GM12878 (cell line): Measurements from ENCODE around the gene PPP6R1. TPM values are rescaled to one million over a fixed set of nuclear protein-coding genes. Genes with fewer than 3 reads are reported as not detected.

Experiments
- ATAC-seq: fragments of 200-7000 bp; cut with Tn5 transposase; 3 replicates; pipeline ENCODE4 v1.9.1; 2020; ENCODE audit warnings: mild to moderate bottlenecking, moderate library complexity
- BruUV-seq: library from RNA; stranded (reverse); fragments of 400-500 nt; replicated peaks from 2 replicates; lab custom pipeline; 2021; lab: Mats Ljungman, UMichigan
- CTCF ChIA-PET: fragments of 300-600 bp; sonication (Branson Sonifier 250); formaldehyde crosslinking; extraction: SDS; loops from one replicate; lab custom pipeline; 2021; ENCODE audit warnings: inconsistent platforms; lab: Yijun Ruan, JAX
- POLR2A ChIA-PET: fragments of 350-600 bp; formaldehyde crosslinking; extraction: SDS; loops from one replicate; lab custom pipeline; 2021; ENCODE audit warnings: inconsistent platforms; lab: Charles Lee
- RAD21 ChIA-PET: fragments of 300-600 bp; sonication (Branson Sonifier 250); formaldehyde crosslinking; loops from one replicate; lab custom pipeline; 2023; ENCODE audit warnings: antibody characterized with exemption; ENCODE audit not compliant: unreplicated experiment; lab: Charles Lee
- SMC1A ChIA-PET: fragments of 300-600 bp; sonication (Branson Sonifier 250); formaldehyde crosslinking; loops from one replicate; lab custom pipeline; 2023; ENCODE audit not compliant: unreplicated experiment, uncharacterized antibody; lab: Charles Lee
- DNase-seq: peaks from one replicate; pipeline ENCODE4 v3.0.0-alpha.2; 2011; ENCODE audit warnings: low read depth, low spot score
- FAIRE-seq: peaks from 3 replicates; lab custom pipeline; 2011; peaks lifted over from hg19 to GRCh38; lab: Jason Lieb, UNC
- H2AFZ ChIP-seq: 2 replicates; pipeline ENCODE4 v1.6.0; 2011; ENCODE audit warnings: low read depth, low read length, control low read depth; ENCODE audit not compliant: control insufficient read depth
- H3K27ac ChIP-seq: 2 replicates; pipeline ENCODE4 v1.5.1; 2011; ENCODE audit warnings: control low read depth; ENCODE audit not compliant: control insufficient read depth, insufficient read depth
- H3K27me3 ChIP-seq, 2 experiments: replicated peaks in 1 of 2; 2 replicates each; pipeline versions ENCODE4 v1.6.0 to v1.6.1; 2011; ENCODE audit warnings: low read length in 1 of 2; ENCODE audit not compliant: control insufficient read depth in 2 of 2, insufficient read depth in 2 of 2
- H3K36me3 ChIP-seq, 2 experiments: 2 replicates each; pipeline ENCODE4 v1.5.1; 2011; ENCODE audit warnings: low read length in 1 of 2; ENCODE audit not compliant: control insufficient read depth in 2 of 2, insufficient read depth in 2 of 2
- H3K4me1 ChIP-seq: 2 replicates; pipeline ENCODE4 v1.6.1; 2011; ENCODE audit warnings: mild to moderate bottlenecking, low read length, moderate library complexity, mixed read lengths; ENCODE audit not compliant: control insufficient read depth, insufficient read depth
- H3K4me2 ChIP-seq: 2 replicates; pipeline ENCODE4 v1.6.0; 2011; ENCODE audit warnings: control low read depth; ENCODE audit not compliant: control insufficient read depth, insufficient read depth
- H3K4me3 ChIP-seq: fragments of 200-600 bp; sonication (generic); 2 replicates; pipeline ENCODE4 v1.5.1; 2016
- H3K79me2 ChIP-seq: 2 replicates; pipeline ENCODE4 v1.6.0; 2011; ENCODE audit warnings: low read length; ENCODE audit not compliant: control insufficient read depth, insufficient read depth
- H3K9ac ChIP-seq: 2 replicates; pipeline ENCODE4 v1.8.0; 2011; ENCODE audit warnings: low read length, control low read depth, mixed read lengths; ENCODE audit not compliant: control insufficient read depth, insufficient read depth
- H3K9me3 ChIP-seq: replicated peaks from 3 replicates; pipeline ENCODE4 v1.5.1; 2011; ENCODE audit warnings: mild to moderate bottlenecking, low read length; ENCODE audit not compliant: control insufficient read depth, insufficient read depth
- H4K20me1 ChIP-seq: 2 replicates; pipeline ENCODE4 v1.6.0; 2011; ENCODE audit not compliant: control insufficient read depth, insufficient read depth
- ATF2 ChIP-seq: IDR thresholded peaks from 2 replicates; pipeline ENCODE4 v1.6.1; 2012; ENCODE audit warnings: low read length, inconsistent platforms
- ATF3 ChIP-seq: IDR thresholded peaks from 2 replicates; pipeline ENCODE4 v1.6.1; 2011; ENCODE audit warnings: low read depth, mild to moderate bottlenecking, low read length, moderate library complexity, borderline replicate concordance; ENCODE audit errors: extremely low read depth
- CUX1 ChIP-seq: IDR thresholded peaks from 2 replicates; pipeline ENCODE4 v1.6.1; 2012; ENCODE audit warnings: improper control_type of control experiment, low read depth, low read length; ENCODE audit not compliant: insufficient replicate concordance
- FOS ChIP-seq: IDR thresholded peaks from 3 replicates; pipeline ENCODE4 v1.6.1; 2011; ENCODE audit warnings: borderline replicate concordance; ENCODE audit not compliant: insufficient read length; ENCODE audit errors: extremely low read depth
- NFYB ChIP-seq: IDR thresholded peaks from 2 replicates; pipeline ENCODE4 v1.6.1; 2011; ENCODE audit warnings: low read depth, mild to moderate bottlenecking, low read length, improper control_type of control experiment, moderate library complexity; ENCODE audit not compliant: insufficient read depth
- ZNF687 ChIP-seq: fragments of 450-650 bp; IDR thresholded peaks from 2 replicates; pipeline ENCODE4 v1.6.1; 2017; ENCODE audit warnings: mild to moderate bottlenecking, moderate library complexity
- WGBS: methylation state at CpG from one replicate; pipeline ENCODE4 v1.1.6; 2016; ENCODE audit warnings: low lambda C conversion rate; ENCODE audit not compliant: insufficient replicate concordance, insufficient coverage; ENCODE audit errors: missing lambda C conversion rate; 5-methylcytosine and 5-hydroxymethylcytosine counted together
- in situ Hi-C: fragments of 300-500 bp; cut with MboI; formaldehyde crosslinking; loops from 9 replicates; pipeline ENCODE4 v1.14.3; 2018; ENCODE audit warnings: mixed read lengths
- intact Hi-C: fragments of 100-400 bp; cut with micrococcal nuclease; formaldehyde crosslinking; loops from one replicate; pipeline ENCODE4 v1.14.2; 2022; ENCODE audit not compliant: unreplicated experiment
- polyA plus RNA-seq, 11 experiments: library from polyadenylated mRNA; depleted of rRNA in 4 of 11; unstranded in 6 of 11; stranded (reverse) in 5 of 11; fragments of >200 nt; fragmentation: Nextera tagmentation in 4 of 11; fragmentation: Illumina TruSeq in 1 of 11; extraction: Ambion mirVana in 4 of 11; extraction: Trizol in 1 of 11; gene quantifications; 1 replicate in 1 of 11; 2 replicates in 10 of 11; pipeline versions ENCODE4 v1.2.1 to v1.2.3, GENCODE V29; 2011 to 2016; ENCODE audit warnings: inconsistent platforms in 2 of 11, missing spikeins in 2 of 11, low read depth in 1 of 11
- total RNA-seq, 4 experiments: library from RNA; depleted of rRNA in 3 of 4; stranded (reverse); fragments of >200 nt in 3 of 4; fragmentation: Illumina TruSeq in 1 of 4; extraction: Trizol in 1 of 4; gene quantifications; 2 replicates each; pipeline versions ENCODE4 v1.2.1 to v1.2.3, GENCODE V29; 2013 to 2021

PPP6R1 gene
- total and polyA plus RNA-seq, 10 of the 15 experiments (the other 5 are each of a cell fraction or from before 2014, with no cell fraction given) = 0.80 to 173 (median 63.7) TPM

- H3K9me3 ChIP-seq = no peaks in the 10 kb centered on the region; the same call in 2 of the 3 replicates
- intact Hi-C loops (loop anchor here (1.0 kb wide), 1 partner anchor 17 kb away; the partner anchor contains the start of gene PPP6R1), in situ Hi-C loops (no loop called here)
- H3K4me2 ChIP-seq = peak overlapping the region; percentile 92
- peaks cover 0 to 3% of the 10 kb centered on the region in 2 experiments; a peak in 1 of 4 replicates for H3K36me3 ChIP-seq
- BruUV-seq = no TSS peak
- peak; percentile 13 for FAIRE-seq
- ChIA-PET RAD21 (interaction anchor here (0.6 to 3.8 kb wide), 4 partner anchors 15 to 63 kb away, joined by 3 to 46 read pairs (median 3); no protein-coding TSS in a partner anchor), SMC1A (interaction anchor here (0.5 to 7.6 kb wide), 7 partner anchors 16 to 202 kb away, joined by 3 to 68 read pairs (median 4); partner anchors contain the start of genes ISOC2 and PPP6R1), POLR2A (interaction anchor here (0.6 to 6.1 kb wide), 9 partner anchors 14 to 776 kb away, joined by 3 to 86 read pairs (median 4); partner anchors contain the start of genes KMT5C and PPP6R1), CTCF (interaction anchor here (1.0 to 2.6 kb wide), 3 partner anchors 16 to 25 kb away, joined by 4 to 7 read pairs (median 6); no protein-coding TSS in a partner anchor)
- H3K4me3 ChIP-seq = 0 out of 2 replicates have a peak overlapping the region, but pooled peaks have one; percentile 10
- H3K27me3 ChIP-seq = no peaks in the 10 kb centered on the region
- peak overlapping the region; percentile 40; the same call in 1 of the 2 replicates for H2AFZ ChIP-seq
- peaks cover 41% of the 10 kb centered on the region for H3K4me1 ChIP-seq
- peak overlapping the region; percentile 80 for H3K27ac ChIP-seq
- WGBS = 9% methylated on average over 16 of the region's 17 CpGs
- ATAC-seq = peak; percentile 75
- H4K20me1 ChIP-seq = no peaks in the 10 kb centered on the region
- no peaks in the 10 kb centered on the region; the same call in 1 of the 2 replicates for H3K79me2 ChIP-seq
- H3K9ac ChIP-seq = peak overlapping the region; percentile 65
- no peak for DNase-seq
- no peak for TF ChIP-seq ZNF687
- TF ChIP-seq ATF2 = no peak
- no peak for TF ChIP-seq FOS
- no peak for TF ChIP-seq ATF3
- TF ChIP-seq NFYB = peak; percentile 67; the same call in 1 of the 2 replicates
- TF ChIP-seq CUX1 = no peak
These were observed 17.3 kb upstream of the PPP6R1 start for GRCh38 chr19:55275851-55276719.
